HG03196 (cell line): ENCODE results near the gene GRIK4.

ENCODE experiments used
- ATAC-seq: cut with Tn5 transposase; IDR thresholded peaks from one replicate; pipeline ENCODE4 v1.9.1; 2021; ENCODE audit not compliant: unreplicated experiment

GRIK4 gene

DNA sequence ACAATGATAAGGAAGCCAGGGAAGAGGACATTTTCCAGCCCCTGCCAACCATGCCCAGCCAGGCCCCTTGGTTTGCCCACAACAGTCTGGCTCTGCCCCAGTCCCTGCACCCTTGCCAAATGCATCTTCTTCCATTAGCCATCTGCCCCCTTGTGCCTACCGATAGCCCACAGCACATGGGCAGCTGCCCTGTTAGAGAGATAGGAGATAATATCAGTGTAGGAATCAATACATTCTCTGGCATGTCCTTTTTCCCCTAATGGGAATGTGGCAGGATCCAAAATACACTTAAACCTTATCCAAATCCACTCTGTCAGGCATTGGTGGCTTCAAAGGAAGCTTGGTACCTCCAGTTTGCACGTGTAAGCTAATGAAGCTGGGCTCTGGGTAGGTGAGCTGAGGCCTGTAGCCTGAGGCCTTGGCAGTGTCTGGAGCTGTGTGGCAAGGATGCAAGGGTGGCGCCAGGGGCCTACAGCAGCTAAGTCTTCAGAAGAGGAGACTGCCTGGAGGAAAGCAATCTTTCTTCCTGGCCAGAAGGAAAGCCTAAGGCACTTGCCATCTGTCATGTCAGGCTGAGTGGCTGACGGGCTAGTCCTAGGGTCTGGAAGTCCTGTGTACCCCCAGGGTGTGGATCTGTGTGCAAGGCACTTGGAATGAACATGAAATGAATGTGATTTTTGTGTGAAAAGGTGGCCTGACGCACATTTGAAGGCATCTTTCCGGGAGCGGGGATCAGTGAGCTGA lies 348.2 kb downstream of the GRIK4 start:
- no peak for ATAC-seq

DNA sequence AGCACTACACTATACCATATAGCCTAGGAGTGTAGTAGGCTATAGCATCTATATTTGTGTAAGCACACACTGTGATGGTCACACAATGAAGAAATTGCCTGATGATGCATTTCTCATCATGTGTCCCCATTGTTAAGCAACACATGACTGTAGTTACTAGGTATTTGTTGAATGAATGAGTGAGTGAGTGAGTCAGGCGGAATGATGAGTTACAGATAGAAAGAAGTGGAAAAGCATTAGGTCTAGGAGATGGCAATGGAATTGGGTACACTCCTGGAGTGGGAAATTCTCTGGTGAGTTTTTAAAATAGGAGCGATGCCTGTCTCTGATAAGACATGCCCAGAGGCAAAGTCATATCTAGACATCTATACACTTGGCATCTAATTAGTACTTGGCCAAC lies 351.8 kb downstream of the GRIK4 start:
- no peak for ATAC-seq

DNA sequence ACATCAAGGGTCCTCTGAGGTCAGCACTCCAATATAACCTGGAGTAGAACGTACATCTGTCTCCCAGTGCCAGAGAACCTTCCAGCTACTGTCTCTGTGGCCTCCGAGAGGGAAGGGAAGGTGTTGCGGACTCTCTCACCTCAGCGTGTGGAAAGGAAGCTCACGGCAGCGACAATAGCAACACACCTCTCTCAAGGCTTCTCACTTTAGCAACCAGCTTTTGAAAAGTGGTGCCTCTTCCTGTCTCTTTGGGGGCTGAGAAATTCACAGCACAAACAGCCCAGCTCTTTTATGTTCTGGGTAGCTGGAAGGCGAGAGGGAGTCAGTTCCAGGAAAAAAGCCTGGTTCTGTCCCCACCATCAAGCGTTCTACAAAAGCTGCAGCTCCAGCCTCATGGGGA lies 355.5 kb downstream of the GRIK4 start:
- ATAC-seq: no peak

DNA sequence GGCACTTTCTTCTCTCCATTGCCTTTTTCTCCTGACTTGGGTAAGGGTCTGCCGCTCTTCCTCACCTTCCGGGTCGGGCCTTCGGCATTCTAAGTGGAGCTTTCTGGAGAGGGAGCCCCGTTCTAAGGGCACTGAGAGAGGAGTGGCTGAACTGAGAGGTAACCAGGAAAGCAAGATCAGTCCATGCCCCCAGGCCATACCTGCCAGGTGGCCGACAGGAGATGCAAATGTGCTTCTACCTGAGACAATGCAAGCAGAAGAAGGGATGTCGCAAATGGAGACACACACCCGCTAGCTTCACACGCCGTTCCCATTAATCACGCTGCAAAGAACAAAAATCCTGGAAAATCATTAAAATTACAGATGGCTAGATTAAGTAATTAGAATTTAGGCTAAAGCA lies 356.0 kb downstream of the GRIK4 start:
- ATAC-seq: no peak

DNA sequence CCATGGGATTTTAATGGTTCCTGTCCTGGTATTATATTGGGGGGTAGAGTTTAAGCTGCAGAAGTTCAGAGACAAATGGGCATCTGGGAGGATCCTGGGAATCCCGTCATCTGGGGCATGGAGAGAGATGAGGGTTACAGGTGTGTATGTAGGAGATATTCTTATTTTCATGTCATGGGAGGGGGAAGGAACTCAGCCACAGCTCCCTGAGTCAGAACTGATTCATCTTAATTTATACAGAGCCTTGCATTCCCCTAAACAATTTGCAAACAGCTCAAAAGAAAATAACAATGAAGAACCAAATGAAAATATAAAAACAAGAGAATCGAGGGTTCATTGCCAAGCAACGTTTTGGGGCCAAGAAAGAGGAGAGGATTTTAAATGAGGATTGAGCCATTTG lies 356.4 kb downstream of the GRIK4 start:
- ATAC-seq: no peak

DNA sequence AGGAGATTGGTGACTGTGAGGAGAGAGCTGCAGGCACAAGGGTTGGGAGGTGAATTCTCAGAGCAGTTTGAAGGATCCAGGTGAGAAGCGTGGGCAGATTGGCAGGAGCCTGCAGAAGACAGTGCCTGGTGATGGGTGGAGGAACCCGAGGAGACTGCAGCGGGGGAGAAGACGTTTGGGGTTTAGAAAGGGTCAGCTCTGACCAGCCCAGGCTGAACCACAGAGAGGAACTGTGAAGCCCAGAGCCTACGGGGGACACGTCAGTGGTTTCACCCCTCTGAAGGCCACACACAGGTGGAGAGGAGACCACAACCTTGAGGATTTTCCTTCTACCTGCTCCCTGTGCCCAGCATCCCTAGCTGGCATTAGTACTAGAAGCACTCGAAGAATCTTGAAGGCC lies 357.5 kb downstream of the GRIK4 start:
- no peak for ATAC-seq

DNA sequence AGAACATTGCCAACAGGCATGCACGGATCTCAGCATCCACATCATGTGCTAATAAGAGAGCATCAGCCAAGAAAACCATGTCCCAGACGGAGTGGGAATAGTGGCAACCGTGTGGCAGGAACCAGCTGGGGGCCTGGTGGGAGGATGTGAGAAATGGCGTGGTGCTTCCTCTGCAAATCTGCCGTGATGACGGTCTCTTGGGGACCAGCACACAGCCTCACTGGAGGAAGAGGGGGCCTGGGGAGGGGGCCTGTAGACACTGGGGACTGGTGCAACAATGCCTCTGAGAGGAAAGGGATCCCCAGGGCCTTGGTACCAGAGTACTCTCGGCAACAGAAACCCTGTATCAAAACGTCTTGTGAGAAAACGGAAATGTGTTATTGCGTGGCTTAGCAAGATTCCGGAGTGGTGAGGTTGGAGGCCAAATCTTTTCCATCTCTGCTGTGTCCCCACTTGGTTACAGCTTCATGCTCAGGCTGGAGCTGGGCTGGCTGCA lies 358.0 kb downstream of the GRIK4 start:
- ATAC-seq: peak; percentile 69

DNA sequence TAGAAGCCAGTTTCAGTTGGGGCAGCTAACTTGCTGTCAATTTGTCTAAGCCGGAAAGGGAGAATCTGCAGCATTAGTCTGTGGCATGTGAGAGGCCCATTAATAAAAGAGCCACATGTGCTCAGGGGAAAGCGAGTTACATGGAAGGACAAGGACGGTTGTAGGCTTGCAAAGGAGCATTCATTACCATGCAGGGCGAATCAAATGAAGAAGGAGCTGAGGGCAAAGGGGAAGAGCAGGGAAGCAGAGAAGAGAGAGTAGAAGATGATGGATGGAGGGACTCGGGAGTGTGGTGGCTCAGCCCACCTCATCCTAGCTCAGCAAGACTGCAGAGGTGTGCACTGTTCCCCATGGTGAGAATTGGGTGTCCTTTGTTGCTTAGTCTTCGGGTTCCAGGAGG lies 359.6 kb downstream of the GRIK4 start:
- no peak for ATAC-seq

DNA sequence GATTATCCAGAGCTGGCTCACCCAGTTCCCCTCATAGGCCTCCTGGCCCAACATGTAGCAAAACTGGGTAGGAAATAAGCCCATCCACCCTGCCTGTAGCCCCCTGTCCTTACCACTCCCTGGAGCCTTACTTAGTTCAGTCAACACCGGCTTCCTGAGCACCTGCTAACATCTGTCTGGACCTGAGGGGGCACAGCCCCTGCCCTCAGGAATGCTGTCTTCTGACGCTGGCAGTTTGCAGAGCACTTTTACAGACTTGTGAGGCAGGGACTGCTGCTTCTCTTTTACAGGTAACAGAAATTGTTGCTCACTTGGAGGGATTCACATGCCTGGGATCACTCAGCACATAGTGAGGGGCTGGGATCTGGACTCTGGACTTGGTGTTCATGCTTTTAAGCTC lies 360.4 kb downstream of the GRIK4 start:
- ATAC-seq: no peak

DNA sequence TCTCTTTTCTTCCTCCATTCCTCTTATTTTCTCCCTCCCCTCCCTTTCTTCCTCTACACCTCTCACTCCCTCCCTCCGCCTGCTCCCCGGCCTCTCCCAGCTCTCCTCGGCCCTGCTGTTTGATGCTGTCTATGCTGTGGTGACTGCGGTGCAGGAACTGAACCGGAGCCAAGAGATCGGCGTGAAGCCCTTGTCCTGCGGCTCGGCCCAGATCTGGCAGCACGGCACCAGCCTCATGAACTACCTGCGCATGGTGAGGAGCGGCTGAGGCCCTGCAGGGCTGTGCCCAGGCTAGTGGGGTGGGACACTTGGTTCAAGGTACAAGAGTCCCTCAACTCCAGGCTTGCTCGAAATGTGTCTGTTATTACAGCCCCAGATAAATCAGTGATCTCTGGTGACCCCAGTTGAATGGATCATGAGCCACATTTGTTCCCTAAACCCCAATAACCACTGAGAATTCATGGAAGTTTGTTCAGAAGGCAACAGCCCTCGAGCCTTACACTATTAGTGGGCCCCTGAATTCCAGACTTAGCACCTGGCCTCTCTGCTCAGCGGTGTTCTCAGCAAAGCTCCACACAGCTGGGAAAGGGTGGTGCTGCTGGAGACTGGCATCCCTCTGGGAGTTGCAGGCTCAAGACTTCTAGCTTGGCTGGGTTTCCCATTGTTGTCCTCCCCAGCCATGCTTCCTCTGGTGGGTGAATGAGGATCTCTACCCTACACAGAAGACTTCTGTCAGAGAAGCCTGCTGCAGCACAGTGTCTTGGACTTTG lies 362.6 kb downstream of the GRIK4 start:
- no peak for ATAC-seq

DNA sequence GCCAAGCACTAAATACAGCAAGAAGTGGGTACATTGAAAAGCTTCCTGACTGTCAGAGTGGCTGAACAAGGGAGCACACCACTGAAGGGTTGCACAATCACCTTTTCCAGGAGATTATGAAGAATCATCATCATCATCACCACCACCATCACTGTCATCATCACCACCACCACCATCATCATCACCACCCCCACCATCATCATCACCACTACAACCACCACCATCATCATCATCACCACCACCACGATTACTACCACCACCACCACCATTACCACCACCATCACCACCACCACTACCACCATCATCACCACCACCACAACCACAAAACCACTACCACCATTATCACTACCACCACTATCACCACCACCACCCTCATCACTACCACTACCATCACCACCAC lies 364.4 kb downstream of the GRIK4 start:
- ATAC-seq: no peak

DNA sequence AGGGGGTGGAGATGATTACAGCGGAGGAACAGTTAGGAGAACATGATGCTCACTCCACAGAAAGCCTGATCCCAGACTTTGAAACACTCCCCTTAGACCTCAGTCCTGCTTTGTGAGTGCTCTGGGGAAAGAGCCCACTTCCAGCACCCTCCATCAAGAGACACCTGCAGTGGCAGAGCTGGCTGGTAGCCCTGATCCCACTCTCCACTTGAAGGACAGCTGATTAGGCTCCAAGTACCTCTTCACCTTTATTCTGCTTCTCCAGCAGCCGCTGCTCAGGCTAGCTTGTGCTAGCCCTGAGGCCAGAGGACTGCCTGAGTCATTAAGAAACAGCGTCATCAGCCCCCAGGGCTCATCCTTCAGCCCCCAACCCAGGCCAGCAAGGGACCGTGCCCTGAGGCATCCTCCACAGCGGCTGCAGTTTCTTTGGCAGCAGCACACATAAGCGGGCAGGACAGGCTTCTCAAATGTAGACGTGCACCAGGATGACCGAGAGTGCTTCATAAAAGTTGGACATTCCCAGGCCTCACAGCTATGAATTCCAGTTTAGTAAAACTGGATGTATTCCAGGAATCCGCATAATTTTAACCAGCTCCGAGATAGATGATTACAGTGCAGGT lies 366.3 kb downstream of the GRIK4 start:
- ATAC-seq: no peak

DNA sequence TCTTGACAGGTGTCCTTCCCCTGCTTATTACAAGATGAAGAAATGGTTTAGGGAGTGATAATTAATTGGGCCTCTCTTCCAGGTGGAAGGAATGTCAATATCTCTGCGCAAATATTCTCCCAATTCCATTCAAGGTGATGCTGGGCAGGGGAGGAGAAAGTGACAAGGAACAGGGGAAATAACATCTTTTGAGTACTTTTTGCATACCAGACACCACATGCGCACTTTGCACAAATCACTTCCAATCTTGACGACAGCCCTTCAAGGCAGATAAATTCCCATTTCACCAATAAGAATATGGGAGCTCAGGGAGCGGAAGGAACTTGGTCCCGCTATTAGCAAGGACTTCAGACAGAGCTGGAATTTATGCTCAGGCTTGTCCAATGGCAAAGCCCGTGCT lies 367.2 kb downstream of the GRIK4 start:
- no peak for ATAC-seq

DNA sequence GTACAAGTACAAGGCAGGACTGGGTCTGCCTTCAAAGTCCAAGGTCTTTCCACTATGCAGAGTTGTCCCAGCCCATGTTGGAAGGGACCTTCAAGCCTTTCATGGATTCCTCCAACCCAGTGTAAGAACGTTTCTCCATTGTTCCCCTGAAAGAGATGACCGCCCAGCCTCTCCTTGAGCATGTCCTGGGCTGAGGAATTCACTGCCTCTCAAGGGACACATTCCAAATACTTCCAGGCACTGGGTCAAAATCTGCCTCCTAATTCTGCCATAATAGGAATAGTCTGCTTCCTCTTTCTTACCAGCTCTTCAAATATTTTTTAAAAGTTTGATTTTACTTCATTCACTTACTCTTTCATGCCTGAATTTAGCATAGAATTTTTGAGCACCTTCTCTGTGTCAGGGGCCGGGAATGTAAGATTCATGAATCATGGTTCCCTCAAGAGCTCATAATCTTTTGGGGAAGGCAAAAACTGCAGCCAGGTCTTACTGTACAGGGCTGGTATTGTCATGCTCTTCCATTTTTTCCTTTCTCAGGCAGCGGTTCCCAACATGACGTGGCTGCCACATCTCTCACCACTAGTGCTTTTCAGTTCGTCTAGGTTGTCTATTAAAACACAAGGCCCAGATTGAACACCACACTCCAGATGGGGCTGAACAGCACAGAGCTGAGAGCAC lies 369.1 kb downstream of the GRIK4 start:
- no peak for ATAC-seq

DNA sequence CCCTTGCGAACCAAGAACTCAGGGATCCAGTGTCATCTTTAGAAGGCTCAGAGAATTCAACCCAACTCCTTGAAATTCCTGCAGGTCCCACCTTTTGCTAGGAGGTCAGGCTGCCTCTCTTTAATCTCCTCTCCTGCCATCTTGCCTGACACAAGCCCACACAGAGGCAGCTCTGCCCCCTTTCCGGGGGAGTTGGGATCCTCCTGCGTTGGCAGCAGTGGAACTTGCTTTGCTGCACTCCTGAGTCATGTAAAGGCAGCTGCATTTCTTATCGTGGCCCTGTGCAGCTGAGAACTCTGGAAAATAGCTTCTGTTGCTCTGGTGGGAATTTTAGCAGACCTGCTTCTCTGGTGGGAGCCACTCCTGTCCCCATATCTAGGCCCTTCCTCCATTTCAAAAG lies 370.0 kb downstream of the GRIK4 start:
- no peak for ATAC-seq

DNA sequence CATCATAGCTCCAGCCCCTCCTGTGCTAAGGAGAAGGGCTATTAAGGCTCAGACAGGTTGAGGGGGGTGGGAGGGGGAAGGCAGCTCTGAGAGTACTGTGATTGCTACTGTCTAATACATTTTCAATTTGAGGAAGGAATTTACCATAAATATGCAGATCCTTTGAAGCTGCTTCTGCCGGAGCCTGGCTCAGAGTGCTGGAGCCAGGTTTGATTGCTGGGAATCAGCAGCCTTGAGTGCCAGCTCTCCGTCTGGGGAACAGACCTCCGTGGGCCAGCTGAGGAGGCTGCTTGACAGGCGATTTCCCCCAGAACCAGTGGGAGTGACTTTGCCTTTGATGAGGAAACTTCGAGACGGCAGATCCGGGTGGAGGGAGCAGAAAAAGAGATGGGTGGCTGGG lies 370.6 kb downstream of the GRIK4 start:
- ATAC-seq: no peak

DNA sequence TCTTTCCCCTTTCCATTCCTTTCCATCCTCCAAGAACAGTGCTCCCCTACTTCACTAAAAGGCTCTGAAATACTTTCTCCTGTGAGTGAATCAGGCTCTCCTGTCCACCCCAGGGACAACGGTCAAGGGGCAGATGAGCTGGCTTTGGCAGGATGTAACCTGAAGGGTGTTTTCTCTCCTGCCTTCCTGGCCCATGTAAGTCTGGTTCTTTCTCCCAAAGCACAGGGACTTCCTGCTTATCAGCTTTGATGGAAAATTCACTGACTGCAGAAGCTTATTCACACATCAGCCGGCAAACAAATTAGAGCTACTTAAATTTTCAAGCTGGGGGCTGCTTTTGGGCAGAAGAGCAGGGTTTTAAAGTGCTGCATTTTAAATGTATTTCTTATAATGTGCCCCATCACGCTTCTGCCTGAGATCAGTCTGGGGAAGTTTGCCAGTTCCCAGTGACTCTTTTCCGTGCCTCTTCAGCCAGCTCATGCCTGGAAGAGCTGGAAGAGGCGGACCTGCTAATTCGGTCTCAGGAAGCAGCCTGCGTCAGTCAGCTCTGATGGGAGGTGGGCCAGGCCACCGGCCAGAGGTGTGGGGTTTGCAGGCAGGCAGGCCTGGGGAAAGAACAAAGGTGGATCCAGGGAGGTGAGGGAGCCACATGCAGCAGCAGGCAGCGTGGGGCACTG lies 372.0 kb downstream of the GRIK4 start:
- no peak for ATAC-seq

DNA sequence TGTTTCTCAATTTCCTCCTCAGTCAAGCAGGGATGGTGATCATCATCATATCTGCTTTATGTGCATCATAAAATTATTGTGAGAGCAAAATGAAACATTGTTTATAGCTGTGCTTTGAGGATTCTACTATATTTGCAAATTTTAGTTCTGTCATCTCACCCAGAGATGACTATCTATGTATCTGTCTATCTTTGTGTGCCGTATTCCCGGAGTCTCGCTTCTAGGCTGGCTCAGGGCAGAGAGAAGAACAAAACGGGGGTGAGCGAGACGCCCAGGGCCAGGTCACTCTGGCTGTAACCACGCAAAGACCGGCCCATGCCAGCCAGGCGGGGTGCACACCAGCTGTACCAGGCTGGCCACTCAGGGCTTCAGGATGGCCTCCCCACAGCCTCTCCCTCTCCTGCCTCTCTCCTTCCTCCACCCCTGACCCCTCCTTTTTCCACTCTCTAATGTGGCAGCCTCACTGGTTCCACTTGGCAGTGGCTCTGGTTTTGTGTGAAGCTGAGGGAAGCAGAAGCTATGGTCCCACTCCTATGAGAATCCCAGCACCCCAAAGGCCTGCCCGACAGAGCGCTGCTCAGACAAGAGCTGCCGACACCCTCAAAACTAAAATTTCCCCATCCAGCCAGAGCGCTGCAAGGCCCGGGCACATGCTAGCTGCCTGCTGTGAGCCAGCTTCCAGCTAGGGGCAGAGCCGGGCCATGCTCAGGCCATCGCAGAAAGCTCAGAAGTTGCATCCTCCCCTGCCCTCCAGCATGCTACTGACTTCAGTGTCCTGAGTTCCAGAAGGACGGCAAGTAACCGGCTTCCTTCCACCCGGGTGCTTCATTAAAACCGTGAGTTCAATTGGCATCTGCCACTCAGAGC lies 372.8 kb downstream of the GRIK4 start:
- no peak for ATAC-seq

DNA sequence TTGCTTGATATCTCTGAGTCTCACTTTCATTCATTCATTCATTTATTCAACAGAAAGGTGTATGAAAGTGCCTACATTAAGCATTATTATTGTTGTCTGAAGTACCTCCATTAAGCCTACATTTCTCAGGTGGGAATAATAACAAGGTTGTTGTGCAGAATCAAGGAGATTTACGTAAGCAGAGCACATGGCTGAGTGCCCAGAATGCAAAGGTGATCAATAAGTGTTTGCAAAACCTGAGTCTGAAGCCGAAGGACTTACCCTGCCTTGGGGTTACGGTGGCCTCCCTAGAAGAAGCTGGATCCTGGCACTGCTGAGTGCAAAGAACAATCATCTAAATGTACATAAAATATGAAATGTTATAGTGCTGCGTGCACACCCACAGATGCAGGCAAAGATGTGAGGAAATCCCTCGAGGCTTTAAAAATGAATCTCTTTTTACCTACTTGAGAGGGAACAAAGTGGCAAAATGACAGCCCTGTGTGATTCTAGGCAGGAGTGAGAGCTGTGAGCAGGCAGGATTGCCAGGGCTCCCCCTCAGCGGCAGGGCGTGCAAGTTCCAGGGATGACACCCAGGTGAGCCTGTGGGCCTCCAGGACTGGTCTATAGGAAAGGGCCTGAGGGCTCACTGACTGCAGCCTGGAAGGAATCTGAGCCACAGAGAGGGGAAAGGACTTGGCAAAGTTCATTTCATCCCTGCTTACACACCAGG lies 379.2 kb downstream of the GRIK4 start:
- no peak for ATAC-seq
